ENCODE data around the gene AKT1. TPM values are rescaled to one million over a fixed set of nuclear protein-coding genes. Genes with fewer than 3 reads are reported as not detected.

The AKT1 gene
- polyA plus RNA-seq, 2 of the 4 experiments (the other 2 are of a cell fraction), result 70.2 to 93.8 TPM

DNA sequence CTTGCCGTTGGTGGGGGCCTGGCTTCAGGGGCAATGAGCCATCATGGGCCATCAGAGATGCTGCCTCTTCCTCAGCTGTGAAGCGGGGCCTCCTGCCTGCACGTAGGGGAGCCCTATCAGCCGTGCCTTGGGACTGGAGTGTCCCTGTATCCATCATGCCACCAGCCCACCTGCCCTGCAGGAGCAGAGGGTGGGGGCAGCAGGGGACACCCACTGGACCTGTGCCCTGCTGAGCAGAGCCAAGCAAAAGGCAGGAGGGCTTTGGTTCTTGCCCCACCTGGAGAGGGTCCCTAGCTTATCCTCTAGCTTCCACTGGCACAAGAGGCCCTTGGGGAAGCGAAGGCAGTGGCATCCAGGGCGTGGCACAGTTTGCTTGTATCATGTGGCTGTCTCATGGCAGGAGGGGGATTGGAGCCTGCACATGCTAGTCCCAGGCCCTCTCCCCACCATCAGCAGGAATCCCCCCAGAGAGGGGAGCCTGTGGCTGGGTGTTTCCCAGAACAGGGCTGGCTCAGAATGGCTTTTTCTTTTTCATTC, 61.4 kb downstream of the AKT1 start (continued):
- TF ChIP-seq RFX5 (IDR thresholded peaks at IDR 0.05) (no peak), HDAC2 (IDR thresholded peaks at IDR 0.05) (no peak), CHD2 (IDR thresholded peaks at IDR 0.05; ENCODE audit: low read length, partially characterized antibody) (no peak), TFCP2L1 (CRISPR knock-in tag; IDR thresholded peaks at IDR 0.05) (no peak), RCOR1 (IDR thresholded peaks at IDR 0.05; ENCODE audit: low read depth, low read length) (no peak), MYC (IDR thresholded peaks at IDR 0.05; ENCODE audit: borderline replicate concordance, low read length) (no peak), FOSL2 (IDR thresholded peaks at IDR 0.05) (no peak), FOSL2 (CRISPR knock-in tag; IDR thresholded peaks at IDR 0.05) (no peak)

DNA sequence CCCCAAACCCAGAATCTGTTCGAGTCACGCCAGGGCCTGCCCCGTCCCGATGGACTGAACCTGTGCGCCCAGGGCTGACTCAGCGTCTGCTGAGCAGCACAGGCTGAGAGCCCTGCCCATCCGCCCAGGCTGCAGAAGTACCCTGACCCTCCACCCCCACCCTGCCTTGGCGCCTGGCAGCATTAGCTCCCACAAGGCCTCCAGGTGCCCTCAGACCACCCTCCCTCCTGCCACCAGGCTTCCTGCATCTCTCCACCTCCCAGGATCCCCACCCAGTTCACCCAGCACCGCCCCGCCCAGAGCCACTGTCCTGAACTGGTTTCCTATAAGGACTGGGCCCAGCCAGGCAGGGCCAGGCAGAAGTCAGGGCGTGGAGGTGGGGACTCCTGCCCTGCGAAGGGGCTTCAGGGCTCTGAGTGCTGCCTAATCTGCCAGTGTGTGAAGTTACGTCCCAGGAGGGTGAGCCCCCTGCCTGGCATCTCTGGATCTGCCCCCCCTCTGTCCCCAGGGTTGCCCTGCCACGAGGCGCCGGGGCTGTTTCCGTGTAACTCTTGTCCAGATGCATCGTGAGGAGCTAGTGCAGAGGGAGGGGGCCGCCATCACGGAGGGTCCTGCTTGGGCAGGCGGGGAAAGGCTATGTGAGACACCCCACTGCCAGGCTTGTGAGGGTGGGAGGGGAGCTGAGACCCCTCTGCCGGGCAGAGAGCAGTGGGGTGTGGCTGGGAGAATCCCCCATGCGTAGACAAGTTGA, 62.4 kb downstream of the AKT1 start:
- Histone ChIP-seq H3K27ac (peak overlapping the region; percentile 74 to 89), H3K4me2 (peak overlapping the region; percentile 61), H3K4me3 (no peak overlapping the region), H3K9me3 (no peaks in the 10 kb centered on the region), H3K4me1 (peaks cover 43% of the 10 kb centered on the region)
- ATAC-seq, result peak; percentile 27 to 49; a peak in 4 of 6 replicates
- DNase-seq (ENCODE audit: low read depth in 1 of 2, low spot score in 1 of 2), result peak in 1 of 2 experiments; percentile 62
- no peak for FAIRE-seq
- ChIA-PET CTCF (interaction anchor here (1.0 to 7.0 kb wide), 3 partner anchors 9 to 616 kb away, joined by 3 to 65 read pairs (median 5); partner anchors contain the start of gene ADSS1), POLR2A (no interaction called here)
- WGBS (ENCODE audit: missing lambda C conversion rate), result 56% methylated on average over 14 of the region's 23 CpGs
- TF ChIP-seq SREBF2 (IDR thresholded peaks at IDR 0.05), result no peak
- TF ChIP-seq MAFK (IDR thresholded peaks at IDR 0.05; ENCODE audit: partially characterized antibody), result peak; percentile 65
- no peak for TF ChIP-seq MAZ (IDR thresholded peaks at IDR 0.05; ENCODE audit: borderline replicate concordance, low read depth, low read length)

DNA sequence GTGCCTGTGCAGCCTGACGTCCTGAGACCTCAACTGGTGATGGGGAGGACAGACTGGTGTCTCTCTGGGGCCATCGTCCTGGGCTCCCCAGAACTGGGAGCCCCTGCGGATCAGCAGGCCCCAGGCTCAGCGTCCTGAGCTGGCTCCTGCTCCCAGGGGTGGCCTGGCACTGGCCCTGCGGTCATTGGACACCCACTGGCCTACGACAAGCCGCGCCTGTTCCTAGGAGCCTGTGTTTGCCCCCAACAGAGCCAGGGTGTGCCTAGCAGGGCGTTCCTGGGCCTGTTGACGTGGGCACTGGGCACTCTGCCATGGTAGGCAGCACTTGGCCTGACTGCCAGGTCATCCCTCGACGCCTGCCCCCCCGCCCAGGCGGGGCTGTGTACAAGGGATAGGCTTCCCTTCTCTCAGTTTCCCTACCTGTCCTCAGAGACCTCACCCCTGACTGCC, 63.2 kb downstream of the AKT1 start:
- Histone ChIP-seq H3K9me3 (no peaks in the 10 kb centered on the region), H3K4me3 (no peak overlapping the region), H3K27ac (peak overlapping the region; percentile 74 to 89), H3K4me2 (peak overlapping the region; percentile 61), H3K4me1 (peaks cover 43% of the 10 kb centered on the region)
- ATAC-seq (peak; percentile 14 to 53; a peak in 5 of 6 replicates), FAIRE-seq (no peak), DNase-seq (ENCODE audit: low read depth in 1 of 2, low spot score in 1 of 2) (peak; percentile 44 to 89)
- no peak for TF ChIP-seq NPAS2 (CRISPR knock-in tag; IDR thresholded peaks at IDR 0.05; ENCODE audit: borderline replicate concordance)
- TF ChIP-seq CEBPB (IDR thresholded peaks at IDR 0.05), result no peak
- no peak for TF ChIP-seq NR3C1 (IDR thresholded peaks at IDR 0.05)
- no peak for TF ChIP-seq POLR2A (IDR thresholded peaks at IDR 0.05; ENCODE audit: low read length)
- ChIA-PET CTCF (interaction anchor here (0.9 to 2.9 kb wide), 5 partner anchors 10 to 73 kb away, joined by 3 to 11 read pairs (median 9); no protein-coding TSS in a partner anchor), POLR2A (no interaction called here)
- WGBS (ENCODE audit: missing lambda C conversion rate), result 9% methylated on average over 7 of the region's 14 CpGs

DNA sequence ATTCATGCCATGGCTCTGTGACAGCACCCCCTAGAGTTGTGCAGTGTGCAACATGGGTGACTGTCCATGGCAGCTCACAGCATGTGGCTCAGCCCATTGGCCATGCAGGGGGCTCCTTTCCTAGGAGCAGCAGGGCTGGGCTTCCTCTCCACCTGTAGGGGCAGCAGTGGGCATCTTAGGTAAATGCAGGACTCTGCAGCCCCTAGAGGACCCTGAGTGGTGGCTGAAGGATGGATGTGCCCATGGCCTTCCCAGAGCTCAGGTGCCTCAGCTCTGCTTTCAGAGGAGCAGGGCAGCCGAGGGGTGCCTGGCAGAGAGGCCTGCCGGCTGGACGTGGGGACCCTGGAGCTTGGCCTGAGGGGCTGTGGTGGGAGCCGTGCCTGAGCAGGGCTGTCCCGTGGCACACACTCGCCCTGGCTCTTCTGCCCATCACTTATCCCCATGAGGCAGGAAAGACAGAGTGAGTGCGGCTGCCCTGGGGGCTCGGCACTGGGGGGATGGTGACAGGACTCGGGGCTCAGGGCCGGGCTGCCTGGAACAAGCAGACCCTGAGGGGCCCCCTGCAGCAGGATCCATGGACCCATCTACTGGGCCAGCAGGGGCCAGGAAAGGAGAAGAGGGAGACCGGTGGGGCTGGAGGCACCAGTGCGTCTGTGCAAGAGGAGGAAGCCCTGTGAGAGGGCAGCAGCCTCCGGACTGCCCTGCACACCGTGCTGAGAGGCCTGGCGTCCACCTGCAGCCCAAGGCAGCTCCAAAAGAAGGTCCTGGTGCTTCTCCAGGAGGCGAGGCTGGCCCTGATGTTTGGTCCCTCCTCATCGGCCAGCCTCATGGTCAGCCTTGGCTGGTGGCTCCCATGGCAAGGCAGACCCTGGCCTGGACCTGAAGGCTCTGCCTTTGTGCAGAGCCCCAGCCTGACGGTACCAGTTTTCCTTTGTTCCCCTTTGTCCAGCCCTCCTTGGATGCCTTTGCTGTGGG, 63.9 kb downstream of the AKT1 start:
- ChIA-PET CTCF (interaction anchor here (0.6 to 2.9 kb wide), 10 partner anchors 10 to 83 kb away, joined by 3 to 11 read pairs (median 4); no protein-coding TSS in a partner anchor), POLR2A (no interaction called here)
- DNase-seq (ENCODE audit: low read depth in 1 of 2, low spot score in 1 of 2) (peak; percentile 48 to 62), FAIRE-seq (no peak), ATAC-seq (peak; percentile 17 to 60; a peak in 5 of 6 replicates)
- no peak for TF ChIP-seq SMC3 (IDR thresholded peaks at IDR 0.05)
- TF ChIP-seq, protein P1, sequence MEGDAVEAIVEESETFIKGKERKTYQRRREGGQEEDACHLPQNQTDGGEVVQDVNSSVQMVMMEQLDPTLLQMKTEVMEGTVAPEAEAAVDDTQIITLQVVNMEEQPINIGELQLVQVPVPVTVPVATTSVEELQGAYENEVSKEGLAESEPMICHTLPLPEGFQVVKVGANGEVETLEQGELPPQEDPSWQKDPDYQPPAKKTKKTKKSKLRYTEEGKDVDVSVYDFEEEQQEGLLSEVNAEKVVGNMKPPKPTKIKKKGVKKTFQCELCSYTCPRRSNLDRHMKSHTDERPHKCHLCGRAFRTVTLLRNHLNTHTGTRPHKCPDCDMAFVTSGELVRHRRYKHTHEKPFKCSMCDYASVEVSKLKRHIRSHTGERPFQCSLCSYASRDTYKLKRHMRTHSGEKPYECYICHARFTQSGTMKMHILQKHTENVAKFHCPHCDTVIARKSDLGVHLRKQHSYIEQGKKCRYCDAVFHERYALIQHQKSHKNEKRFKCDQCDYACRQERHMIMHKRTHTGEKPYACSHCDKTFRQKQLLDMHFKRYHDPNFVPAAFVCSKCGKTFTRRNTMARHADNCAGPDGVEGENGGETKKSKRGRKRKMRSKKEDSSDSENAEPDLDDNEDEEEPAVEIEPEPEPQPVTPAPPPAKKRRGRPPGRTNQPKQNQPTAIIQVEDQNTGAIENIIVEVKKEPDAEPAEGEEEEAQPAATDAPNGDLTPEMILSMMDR (IDR thresholded peaks at IDR 0.05), result peak; percentile 29
- peaks cover 47% of the 10 kb centered on the region for H3K4me1 ChIP-seq
- H3K4me3 ChIP-seq, result no peak overlapping the region
- H3K4me2 ChIP-seq, result peak overlapping the region; percentile 61
- peak overlapping the region; percentile 74 to 89 for H3K27ac ChIP-seq
- H3K9me3 ChIP-seq, result no peaks in the 10 kb centered on the region
- 82% methylated on average over 11 of the region's 18 CpGs for WGBS (ENCODE audit: missing lambda C conversion rate)
